ENCODE data around the gene MOG. TPM values are rescaled to one million over a fixed set of nuclear protein-coding genes. Genes with fewer than 3 reads are reported as not detected.
"Not testable (repeated sequence)": the region's sequence is repeated elsewhere in the genome, so short reads cannot be mapped to it uniquely, and the experiment has no call there.

MOG gene
- total RNA-seq, 1 donor from 2014 or later, result 5.4 TPM

- DNase-seq, result no peak
- ATAC-seq, result no peak
- intact Hi-C loops (cut with micrococcal nuclease), result no loop called here
Measured at GRCh38 chr6:29667158-29667557, 10.3 kb downstream of the MOG start.

GRCh38 chr6:29671026-29671425 is 14.1 kb downstream of the MOG start:
- DNase-seq (no peak), ATAC-seq (no peak)
- intact Hi-C loops (cut with micrococcal nuclease), result no loop called here

GRCh38 chr6:29672116-29672515 is 15.2 kb downstream of the MOG start:
- DNase-seq; intact Hi-C loops (cut with micrococcal nuclease); ATAC-seq: not testable (repeated sequence)

GRCh38 chr6:29673161-29673560 is 16.3 kb downstream of the MOG start:
- DNase-seq, result no peak
- ATAC-seq, result no peak
- intact Hi-C loops (cut with micrococcal nuclease), result no loop called here

GRCh38 chr6:29674008-29674407 is 17.1 kb downstream of the MOG start:
- intact Hi-C loops (cut with micrococcal nuclease), result no loop called here
- no peak for ATAC-seq
- no peak for DNase-seq

DNA sequence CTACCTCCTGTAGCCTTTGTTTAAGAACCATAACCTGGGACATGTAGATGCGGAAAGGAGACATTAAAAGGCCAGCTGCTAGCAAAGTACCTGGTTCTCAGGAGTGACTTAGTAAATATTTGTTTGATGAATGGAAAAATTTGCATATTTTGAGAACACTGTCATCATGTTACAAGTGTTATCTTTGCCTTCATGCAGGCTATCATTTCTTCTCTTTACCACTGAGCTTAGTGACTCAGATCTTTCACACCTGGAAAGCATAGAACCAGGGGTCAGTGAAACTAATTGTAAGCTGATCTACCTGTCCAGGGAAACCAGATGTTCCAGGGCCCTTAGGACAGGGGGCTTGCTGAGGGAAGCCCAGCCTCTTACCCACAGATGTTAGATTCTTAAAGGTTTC is 18.7 kb downstream of the MOG start:
- intact Hi-C loops (cut with micrococcal nuclease), result no loop called here
- DNase-seq (no peak), ATAC-seq (no peak)

DNA sequence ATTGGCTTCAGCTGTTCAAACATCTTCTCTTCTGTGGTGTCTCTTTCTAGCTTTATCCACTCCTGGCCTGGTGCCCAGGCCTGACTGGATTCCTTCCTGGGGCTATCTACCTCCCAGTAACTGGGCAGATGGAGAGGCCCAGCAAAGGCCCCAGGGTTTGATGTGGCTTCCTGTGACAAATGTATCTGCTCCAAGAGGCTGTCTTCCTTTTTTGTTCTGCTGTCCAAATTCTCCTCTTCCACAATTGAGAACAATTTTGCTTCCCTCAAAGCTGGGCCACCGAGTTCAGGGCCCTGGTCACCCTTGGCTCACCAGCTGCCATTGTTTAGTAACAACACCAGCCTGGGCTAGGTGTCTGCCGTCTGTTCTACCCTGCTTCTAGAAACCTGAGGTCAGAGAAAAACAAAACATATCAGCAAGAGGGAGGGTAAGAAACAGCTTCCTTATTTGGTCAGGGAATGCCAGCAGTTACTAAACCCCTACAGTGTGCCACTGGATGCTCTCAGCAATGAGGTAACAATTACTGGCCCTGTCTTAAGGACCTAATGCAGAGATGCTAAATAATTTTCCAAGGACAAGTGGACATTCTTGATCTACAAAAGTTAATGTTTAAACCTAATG is 20.2 kb downstream of the MOG start:
- intact Hi-C loops (cut with micrococcal nuclease), result no loop called here
- ATAC-seq (peak; percentile 36), DNase-seq (peak; percentile 50)

- DNase-seq (no peak), ATAC-seq (no peak)
- intact Hi-C loops (cut with micrococcal nuclease), result no loop called here
Measured at GRCh38 chr6:29678114-29678513, 21.2 kb downstream of the MOG start.

- DNase-seq, result no peak
- ATAC-seq, result no peak
- intact Hi-C loops (cut with micrococcal nuclease), result no loop called here
Measured at GRCh38 chr6:29679962-29680361, 23.1 kb downstream of the MOG start.

GRCh38 chr6:29680416-29680815 is 23.5 kb downstream of the MOG start:
- no peak for DNase-seq
- intact Hi-C loops (cut with micrococcal nuclease), result no loop called here
- no peak for ATAC-seq

GRCh38 chr6:29680904-29681303 is 24.0 kb downstream of the MOG start, which contains the start of gene ZFP57:
TSS of gene ZFP57 (minus strand) at chr6:29681152. CDS start at chr6:29677003, 4,149 bp downstream.
- intact Hi-C loops (cut with micrococcal nuclease), result no loop called here
- ATAC-seq (no peak), DNase-seq (no peak)

DNA sequence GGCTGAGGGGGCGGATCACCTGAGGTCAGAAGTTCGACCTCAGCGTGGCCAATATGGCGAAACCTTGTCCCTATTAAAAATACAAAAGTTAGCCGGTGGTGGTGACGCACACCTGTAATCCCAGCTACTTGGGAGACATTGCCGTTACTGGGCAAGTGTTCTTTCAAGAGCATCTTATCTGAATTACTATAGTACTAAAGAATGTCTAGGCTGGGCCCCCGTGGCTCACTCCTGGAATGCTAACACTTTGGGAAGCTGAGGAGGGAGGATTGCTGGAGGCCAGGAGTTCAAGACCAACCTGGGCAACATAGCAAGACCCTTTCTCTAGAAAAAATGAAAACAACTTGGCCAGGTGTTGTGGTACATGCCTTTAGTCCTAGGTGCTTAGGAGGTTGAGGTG is 24.9 kb downstream of the MOG start:
- intact Hi-C loops (cut with micrococcal nuclease), result no loop called here
- DNase-seq (no peak), ATAC-seq (no peak)

DNA sequence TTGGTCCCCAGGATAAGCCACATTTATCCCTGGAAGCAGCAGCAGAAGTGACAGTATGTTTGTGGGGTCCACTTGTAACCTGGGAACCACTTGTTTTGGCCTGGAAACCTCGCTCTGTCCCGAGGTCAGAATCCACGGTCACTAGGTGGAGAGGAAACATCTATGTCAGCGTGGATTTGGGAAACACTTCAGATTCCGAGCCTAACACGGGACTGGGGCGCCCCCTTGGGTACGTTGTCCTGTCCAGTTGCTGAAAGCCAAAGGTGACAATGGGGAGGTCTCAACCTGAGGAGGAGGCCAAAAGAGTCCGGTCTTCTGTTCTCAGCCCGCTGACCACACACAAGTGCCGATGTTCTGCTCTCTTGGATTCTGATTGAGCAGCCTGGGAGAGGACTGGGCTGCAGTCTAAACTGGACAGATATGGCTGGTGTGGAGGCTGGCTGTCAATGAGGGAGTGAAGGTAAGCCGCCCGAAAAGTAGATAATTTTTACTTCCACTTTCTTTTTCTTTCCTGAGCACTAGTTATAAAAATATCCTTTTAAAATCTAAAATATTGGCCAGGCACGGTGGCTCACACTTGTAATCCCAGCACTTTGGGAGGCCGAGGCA is 28.9 kb downstream of the MOG start:
- peak; percentile 73 for DNase-seq
- intact Hi-C loops (cut with micrococcal nuclease), result no loop called here
- peak; percentile 86 for ATAC-seq

- intact Hi-C loops (cut with micrococcal nuclease), result no loop called here
- DNase-seq (no peak), ATAC-seq (no peak)
Measured at GRCh38 chr6:29694637-29695036, 37.7 kb downstream of the MOG start.

- ATAC-seq (peak; percentile 68), DNase-seq (peak; percentile 48)
- intact Hi-C loops (cut with micrococcal nuclease), result no loop called here
Measured at GRCh38 chr6:29696147-29697125, 39.5 kb downstream of the MOG start.

GRCh38 chr6:29702519-29703103 is 45.7 kb downstream of the MOG start:
- DNase-seq, result peak; percentile 74
- intact Hi-C loops (cut with micrococcal nuclease), result no loop called here
- ATAC-seq, result peak; percentile 74

DNA sequence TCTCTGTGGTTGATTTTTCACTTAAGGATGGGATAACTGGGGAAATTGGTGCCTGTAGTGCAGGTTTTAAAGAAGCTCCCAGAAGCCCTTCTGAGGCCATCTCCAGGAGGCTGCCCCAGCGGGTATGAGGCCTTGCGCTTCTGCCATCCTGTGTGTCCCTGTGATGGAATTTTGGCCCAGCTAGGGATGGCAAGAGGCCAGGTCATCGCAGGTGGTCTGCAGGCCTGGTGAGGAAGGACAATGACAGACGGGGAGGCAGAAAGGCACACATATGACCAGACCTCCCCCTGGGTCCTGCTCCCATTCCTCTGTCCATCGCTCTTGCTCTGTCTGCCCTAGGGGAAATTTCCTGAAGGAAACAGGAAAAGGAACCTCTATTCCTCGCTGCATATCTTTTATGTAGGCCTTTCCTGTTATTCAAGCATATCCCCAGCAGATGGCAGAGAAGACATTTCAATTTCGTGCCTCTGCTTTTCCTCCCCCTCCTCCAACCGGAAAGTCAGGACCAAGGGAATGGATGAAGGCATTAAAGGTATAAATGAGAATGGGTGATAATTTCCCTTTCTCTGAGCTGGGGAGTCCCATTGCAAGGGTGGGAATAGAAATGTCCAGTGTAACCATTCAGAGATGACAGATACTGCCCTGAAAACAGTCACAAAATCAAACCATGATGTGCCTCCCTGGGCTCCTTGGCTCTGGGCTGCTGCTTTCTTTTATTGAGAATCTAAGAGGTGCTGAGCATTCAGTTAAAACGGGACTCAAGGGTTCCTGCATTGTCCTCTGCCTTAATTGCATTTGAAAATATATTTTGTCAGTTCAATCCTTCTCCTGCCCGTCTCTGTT is 48.7 kb downstream of the MOG start:
- no peak for DNase-seq
- intact Hi-C loops (cut with micrococcal nuclease), result loop anchor here (2.0 kb wide), 1 partner anchor 129 kb away; no protein-coding TSS in a partner anchor

GRCh38 chr6:29708432-29709179 is 51.7 kb downstream of the MOG start:
- DNase-seq (no peak), ATAC-seq (no peak)
- intact Hi-C loops (cut with micrococcal nuclease), result no loop called here

More for the DNA sequence above, 48.7 kb downstream of the MOG start:
- ATAC-seq, result peak; percentile 68
